ENCODE data around the gene ARHGAP33.
"Not testable (repeated sequence)": the region's sequence is repeated elsewhere in the genome, so short reads cannot be mapped to it uniquely, and the experiment has no call there.

The ARHGAP33 gene

DNA sequence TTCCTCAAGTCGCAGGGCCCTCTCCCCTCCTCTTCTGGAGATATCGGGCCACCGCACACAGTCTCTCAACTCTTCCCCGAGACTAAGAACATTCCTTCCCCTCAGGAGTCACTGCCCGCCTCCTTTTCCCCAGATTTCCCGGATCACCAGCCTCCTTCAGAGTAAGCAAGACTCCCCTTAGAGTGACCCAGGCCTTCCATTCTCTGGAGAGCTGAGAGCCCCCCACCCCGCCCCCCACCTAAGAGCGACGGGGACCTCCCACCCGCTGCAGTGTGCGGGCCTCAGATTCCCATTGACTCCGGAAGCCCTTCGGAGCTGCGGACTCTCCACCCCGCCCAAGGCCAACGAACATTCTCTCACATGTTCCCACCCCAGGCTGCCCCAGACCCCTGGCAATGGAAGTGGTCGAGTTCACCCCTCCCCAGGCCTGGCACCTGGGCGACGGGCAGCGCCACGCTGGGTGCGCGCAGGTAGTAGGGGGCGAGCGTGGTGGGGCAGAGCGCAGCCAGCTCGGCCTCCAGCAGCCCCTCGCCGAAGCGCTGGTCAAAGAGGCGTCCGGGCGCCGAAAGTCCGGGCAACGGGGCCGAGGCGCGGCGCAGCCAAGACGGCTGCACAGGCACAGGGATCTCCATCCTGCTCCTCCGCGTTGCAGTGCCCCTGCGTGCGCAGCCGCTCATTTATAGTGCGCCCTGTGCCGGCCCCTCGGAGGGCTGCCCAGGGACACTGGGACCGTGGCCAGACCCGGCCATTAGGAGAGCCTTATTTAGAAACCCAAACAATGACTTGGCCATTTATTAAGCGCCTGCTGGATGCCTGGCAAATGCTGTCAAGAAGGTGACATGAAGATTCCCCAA lies 18.8 kb upstream of the ARHGAP33 start, which contains the start of gene HSPB6:
TSS of gene HSPB6 (minus strand) at position 653 of the 854 bp plus-strand sequence. CDS start at position 632, 21 bp downstream.
- no peak for DNase-seq

DNA sequence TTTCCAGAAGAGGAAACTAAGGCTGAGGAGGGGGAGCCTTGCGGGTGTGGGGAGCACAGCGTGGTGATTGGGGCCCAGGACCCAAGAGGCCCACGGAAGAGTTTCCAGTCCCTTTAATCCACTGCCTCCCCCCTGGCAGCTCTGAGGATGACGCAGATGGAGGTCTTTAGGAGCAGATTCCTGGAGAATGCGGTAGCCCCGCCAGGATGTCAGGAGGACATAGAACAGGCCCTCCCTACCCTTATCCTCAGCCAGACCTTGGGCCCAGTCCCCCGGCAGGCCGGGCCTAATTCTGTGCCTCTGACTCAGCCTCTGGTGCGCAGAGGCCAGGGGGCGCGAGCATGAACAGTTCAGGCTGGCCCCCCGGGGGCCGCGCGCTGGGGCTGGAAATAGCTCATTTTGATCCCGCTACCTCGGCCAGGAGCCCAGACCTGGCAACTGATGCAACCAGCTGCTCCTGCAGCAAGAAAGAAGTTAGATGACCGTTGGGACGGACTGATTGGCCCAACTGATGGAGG lies 18.1 kb upstream of the ARHGAP33 start:
- peak in 1 of 2 experiments; percentile 37 for DNase-seq

DNA sequence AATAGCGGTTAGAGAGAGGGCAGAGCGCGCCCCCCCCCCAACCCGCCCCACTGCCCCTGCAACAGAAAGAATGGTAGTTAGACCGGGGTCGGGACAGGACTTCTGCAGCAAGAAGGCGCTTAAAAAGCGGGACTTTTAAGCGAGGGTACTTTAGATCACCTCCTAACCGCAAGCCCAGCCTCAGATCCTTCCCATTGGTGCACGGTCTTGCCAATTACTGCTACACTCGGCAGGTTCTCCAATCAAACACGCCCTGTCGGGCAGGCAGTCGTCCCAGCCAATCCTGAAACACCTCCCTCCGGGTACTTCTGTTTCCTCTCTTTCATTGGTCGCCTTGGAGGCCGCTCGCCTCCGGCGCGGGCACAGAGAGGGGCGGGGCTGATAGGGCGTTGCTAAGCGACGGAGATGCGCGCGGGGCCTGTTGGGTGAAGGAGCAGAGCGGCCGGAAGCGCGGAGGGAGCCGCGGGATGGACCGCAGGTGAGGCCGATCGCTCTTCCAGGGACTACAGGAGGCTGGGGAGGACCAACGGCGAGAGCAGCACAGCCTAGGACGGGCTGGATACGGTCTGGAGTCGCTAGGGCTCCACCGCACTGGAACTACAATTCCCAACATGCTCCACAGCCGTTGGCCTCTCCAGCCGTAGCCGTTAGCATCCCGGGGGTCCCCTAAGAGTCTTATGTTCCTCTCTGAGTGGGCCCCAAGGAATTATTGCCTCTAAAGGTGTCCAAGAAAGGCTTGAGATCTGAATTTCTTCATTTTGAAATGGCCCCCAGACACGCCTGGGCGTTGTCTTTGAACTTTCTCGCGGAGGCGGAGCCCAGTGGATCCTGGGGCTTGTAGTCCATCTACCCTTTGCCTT lies 17.4 kb upstream of the ARHGAP33 start, which contains the start of gene PROSER3:
TSS of gene PROSER3 (plus strand) at position 428 of the 860 bp plus-strand sequence. CDS start at position 468, 40 bp downstream.
- DNase-seq, result peak; percentile 99

DNA sequence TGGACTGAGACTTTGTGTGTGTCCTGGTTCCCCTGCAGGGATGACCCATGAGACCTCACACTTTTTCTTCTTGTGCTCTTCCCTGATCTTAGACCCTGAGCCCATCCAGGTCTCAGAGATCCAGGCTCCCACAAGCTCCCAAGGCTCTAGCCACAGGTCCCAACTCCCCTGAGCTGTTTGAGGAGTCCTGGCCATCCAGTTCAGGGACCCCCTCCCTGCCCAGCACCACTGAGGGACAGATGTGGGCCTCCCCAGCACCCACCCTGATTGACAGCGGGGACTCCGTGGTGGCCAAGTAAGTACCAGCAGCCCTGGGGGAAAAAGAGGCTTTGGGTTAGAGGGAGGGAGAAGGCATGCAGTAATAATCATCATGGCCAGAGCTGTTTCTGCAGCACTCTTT lies 15.7 kb upstream of the ARHGAP33 start:
- DNase-seq, result no peak

DNA sequence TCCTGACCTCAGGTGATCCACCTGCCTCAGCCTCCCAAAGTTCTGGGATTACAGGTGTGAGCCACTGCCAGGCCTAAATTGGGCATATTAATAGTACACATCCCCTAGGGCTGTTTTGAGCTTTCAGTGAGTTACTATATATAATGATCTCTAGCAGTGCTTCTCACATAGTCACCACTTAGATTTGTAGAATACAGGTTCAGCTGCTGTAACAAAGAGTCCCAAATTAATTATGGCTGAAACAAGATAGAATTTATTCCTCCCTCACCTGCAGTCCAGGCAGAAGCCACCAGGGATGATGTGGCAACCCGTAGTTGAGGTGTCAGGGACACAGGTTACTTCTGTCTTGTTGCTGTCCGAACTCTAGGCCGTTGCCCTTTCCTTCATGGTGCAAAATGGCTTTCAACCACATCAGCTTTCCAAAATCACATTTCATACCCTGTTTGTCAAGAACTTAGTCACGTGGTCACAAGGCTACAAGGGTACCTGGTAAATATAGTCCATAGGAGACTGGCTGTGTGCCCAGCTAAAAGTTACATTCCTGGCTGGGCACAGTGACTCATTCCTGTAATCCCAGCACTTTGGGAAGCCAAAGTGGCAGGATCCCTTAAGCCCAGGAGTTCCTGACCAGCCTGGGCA lies 14.5 kb upstream of the ARHGAP33 start:
- DNase-seq, result no peak

DNA sequence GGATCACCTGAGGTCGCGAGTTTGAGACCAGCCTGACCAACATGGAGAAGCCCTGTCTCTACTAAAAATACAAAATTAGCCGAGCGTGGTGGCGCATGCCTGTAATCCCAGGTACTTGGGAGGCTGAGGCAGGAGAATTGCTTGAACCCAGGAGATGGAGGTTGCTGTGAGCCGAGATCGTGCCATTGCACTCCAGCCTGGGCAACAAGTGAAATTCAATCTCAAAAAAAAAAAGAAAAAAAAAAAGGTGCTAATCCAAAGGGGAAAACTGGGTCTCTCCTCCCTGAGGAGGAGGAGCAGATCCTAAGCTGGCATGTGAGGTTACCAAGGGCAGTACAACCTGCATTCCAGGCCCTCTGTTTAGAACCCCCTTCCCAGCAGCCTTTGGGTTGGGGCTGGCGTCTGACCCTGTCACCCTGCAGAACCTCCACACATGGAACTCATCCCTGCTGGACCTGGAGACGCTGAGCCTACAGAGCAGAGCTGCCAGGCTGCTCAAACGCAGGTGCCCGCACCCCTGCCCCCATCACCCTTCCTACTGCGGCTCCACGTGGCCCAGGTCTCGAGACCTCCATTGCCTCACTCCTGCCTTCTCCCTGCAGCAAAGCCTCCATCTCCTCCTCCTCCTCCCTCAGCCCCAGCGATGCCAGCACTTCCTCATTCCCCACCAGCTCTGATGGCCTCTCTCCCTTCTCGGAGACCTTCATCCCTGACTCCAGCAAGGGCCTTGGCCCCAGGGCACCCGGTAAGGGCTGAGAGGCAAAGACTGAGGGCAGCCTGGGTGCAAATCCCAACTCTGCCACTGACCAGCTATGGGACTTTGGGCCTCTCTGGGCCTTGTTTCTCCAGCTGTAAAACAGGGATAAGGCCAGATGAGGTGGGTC lies 10.7 kb upstream of the ARHGAP33 start:
- peak in 1 of 2 experiments; percentile 4 for DNase-seq

DNA sequence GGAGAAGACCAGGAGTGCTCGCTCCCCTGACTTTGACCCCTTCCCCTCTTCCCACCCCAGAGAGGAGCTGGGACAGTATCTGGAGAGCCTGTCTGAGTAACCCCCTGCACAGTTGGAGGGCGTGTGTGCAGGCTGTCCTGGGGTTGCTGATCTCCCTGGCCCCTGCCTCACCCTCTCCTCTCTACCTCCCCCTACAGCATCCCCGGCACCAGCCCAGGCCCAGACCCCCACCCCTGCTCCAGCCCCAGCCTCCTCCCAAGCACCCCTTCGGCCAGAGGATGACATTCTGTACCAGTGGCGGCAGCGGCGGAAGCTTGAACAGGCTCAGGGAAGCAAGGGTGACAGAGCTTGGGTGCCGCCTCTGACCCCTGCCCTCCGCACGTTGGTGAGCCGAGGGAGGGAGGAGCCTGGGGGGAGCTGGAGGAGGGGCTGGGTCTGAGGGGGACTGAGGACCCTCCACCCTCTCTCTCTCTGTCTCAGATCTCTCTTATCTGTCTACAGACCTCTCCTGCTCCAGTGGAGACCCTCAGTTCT lies 8.7 kb upstream of the ARHGAP33 start:
- DNase-seq, result no peak

DNA sequence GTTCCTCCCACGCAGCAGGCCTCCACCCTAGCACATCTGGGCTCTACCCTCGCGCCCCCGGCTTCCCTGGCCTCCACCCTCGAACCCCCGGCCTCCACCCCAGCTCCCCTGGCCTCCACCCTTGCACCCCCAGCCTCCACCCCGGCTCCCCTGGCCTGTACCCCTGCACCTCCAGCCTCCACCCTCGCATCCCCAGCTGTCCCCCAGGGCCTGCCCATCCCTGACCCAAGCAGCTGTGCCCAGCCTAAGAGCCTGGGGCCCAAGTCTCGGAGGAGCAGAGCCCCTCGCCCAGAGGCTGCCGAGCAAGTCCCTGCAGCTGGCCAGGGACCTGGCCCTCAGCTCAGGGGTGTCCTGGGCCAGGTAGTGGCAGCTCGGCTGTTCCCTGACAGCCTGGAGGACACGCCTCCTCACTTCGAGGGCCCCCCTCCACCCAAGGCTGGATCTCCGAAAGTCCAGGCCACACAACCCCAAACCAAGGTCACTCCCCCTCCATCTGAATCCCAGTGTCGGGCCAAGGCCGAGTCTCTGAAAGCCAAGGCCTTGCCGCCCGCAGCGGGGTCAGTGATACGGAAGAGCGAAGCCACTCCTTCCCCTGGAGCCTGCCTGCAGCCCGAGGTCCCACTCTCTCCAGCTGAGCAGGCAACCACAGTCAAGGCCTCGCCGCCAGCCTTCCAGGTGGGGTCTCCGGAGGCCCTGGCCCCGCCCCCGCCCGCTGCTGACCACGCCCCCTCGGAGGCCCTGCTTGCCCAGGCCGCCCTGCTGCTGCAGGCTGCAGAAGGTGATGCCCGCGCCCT lies 7.9 kb upstream of the ARHGAP33 start:
- DNase-seq, result no peak

DNA sequence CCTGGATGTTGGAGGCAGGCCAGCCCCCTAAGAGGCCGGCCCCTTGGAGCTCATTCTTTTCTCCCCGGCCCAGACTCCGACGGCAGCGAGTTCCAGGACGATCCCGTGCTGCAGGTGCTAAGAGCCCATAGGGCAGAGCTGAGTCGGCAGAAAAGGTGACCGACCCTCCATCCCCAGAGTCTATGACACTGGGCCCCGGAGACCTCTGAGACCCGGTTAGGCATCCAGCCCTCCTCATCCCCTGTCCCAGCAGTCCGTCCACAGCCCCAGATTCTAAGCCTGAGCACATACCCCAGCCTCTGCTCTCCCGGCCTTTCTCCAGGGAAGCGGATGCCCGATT lies 7.3 kb upstream of the ARHGAP33 start:
- DNase-seq, result no peak

DNA sequence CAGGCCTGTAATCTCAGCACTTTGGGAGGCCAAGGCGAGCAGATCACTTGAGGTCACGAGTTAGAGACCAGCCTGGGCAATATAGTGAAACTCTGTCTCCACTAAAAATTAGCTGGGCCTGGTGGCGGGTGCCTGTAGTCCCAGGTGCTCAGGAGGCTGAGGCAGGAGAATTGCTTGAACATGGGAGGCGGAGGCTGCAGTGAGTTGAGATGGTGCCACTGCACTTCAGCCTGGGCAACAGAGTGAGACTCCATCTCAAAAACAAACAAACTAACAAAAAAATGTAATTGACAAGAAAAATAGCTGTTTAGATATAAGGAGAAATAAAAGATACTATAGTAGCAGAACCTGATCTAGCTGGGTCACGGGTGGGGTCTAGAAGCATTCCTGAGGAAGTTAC lies 3.0 kb upstream of the ARHGAP33 start:
- not testable (repeated sequence) for DNase-seq

DNA sequence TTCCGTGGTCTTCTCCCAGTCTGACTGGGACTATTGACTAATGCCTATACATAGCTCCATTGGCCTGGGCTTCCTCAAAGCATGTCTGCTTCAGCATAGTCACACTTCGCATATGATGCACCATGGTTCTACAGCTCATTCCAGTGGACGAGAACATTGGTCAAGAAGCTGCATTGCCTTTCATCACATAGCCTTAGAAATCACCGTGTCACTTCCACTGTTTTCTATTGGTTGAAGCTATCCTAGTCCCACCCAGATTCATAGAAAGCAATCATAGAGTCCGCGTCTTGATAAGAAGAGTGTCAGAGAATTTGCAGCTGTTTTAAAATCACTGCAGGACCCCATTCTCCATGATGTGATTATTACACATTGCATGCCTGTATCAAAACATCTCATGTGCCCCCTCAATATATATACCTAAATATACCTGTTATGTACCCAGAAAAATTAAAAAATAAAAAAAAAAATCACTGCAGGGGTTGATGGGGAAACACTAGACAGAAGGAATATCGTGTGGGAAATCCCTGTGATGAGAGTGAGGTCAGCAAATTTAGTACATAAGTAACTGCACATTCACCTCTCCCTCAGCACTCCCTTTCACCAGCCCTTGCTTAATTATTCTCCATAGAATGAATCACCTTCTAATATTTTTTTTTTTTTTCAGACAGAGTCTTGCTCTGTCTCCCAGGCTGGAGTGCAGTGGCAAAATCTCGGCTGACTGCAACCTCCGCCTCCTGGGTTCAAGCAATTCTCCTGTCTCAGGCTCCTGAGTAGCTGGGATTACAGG lies 2.2 kb upstream of the ARHGAP33 start:
- DNase-seq, result no peak

DNA sequence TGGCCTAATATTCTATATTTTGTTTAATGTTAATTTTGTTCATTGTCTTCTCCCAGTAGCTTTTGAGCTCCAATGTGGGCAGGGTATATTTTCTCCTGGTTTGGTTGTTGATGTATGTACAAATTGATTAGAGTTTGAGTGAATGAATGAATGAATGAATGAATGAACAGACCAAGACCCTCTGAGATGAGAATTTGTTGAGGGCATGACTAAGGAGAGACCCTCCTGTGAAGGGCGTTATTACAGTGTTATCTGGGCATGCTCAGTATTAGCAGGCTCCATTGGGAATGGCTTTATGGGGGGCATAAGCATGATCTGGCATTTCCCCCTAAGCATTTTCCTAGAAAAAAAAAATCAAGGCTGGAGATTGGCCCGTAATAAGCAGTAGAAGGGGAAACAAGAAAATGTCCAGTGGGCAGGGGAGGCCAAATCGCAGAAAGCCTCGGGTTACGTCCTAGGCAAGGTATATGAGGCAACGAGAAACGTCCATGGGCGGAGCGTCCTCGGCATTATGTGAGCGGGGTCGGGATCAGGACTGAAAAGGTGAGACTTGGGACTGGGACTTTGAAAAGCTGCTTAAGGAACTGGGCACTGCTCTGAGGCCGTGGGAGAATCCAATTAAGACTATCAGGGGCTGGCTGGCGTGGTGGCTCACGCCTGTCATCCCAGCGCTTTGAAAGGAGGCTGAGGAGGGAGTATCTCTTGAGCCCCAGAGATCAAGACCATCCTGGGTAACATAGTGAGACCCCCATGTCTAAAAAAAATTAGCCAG lies 904 bp upstream of the ARHGAP33 start:
- DNase-seq, result no peak

DNA sequence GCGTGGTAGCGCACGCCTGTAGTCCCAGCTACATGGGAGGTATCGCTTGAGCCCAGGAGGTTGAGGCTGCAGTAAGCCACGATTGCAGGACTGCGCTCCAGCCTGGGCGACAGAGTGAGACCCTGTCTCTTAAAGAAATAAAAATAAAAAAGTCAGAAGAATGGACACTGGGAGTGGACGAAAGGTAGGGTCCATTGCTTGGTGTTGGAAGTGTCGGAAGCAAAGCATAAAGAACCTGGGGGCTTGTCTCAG lies 392 bp upstream of the ARHGAP33 start:
- DNase-seq, result no peak

DNA sequence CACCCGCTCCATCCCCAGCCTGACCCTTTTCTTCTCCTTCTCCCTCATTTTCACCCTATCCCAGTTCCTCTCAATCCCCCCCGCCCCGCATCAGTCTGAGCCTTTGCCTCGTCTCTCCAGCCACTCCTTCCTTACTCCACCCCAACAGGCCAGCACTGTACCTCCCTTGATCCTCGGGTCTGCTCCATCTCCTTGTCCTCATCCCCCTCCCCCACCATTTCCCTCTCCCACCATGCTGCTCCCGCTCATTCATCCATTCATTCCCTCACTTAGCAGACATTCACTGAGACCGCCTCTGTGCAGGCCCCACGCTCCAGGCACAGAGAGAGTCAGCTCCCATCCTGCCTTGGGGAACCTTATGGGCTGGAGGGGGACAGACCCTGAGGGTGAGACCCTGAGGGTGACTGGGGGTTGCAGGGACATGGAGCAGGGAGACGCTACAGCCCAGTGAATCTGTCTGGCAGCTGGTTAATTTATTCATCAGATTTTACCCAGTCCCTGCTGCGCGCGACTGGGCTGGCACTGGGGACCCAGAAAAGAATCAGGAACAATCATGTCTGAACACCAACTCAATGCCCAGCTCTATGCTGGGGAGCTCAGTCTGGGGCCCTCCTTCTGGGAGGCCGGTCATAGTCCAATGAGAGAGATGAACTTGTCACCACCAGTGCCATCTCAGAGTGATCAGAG lies 881 bp downstream of the ARHGAP33 start:
- DNase-seq, result no peak

DNA sequence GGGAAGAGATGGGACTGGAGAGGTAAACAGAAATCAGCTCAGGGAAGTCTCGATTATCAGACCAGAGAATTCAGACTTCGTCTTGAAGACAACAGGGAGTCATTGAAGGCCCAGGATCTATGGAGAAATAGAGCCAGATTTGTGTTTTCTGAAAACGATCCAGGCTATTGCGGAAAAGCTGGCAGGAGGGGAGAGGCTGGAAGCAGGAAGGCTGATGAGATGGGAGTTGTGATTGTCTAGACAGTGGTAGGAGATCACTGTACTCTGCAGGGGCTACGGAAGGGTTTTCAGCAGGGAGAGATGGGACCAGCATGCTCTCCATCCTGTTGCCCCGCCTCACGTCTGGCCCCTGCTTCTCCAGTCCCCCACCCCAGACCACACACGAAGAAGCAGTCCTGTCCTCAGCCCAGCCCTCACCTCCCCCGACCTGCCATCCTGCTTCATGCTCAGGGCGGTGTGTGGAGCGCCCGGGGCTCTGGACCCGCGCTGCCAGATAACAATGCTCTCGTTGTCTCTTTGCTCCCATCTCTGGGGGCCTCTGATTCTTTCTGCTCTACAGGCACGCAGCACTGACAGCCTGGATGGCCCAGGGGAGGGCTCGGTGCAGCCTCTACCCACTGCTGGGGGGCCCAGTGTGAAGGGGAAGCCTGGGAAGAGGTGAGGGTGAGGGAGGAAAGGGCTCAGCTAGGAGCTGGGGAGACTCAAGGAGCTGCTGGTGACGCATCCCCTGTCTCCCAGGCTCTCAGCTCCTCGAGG lies 1.9 kb downstream of the ARHGAP33 start:
- no peak for DNase-seq

DNA sequence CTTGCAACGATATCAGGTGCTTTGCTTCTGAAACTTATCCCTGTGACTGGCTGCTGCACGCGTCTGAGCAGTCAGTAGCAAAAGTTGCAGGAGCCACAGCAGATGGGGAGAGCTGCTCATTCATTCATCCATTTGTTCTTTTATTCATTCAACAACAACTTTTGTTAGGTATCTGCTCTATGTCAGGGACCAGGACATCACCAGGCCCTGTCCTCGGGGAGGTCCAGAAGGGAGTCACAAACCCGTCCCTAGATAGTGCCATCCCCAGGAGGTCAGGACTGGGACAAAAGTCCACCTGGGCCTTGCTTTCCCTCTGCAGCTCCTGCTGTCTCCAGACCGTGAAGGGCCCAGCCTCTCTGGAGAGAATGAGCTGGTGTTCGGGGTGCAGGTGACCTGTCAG lies 2.6 kb downstream of the ARHGAP33 start:
- DNase-seq, result no peak

DNA sequence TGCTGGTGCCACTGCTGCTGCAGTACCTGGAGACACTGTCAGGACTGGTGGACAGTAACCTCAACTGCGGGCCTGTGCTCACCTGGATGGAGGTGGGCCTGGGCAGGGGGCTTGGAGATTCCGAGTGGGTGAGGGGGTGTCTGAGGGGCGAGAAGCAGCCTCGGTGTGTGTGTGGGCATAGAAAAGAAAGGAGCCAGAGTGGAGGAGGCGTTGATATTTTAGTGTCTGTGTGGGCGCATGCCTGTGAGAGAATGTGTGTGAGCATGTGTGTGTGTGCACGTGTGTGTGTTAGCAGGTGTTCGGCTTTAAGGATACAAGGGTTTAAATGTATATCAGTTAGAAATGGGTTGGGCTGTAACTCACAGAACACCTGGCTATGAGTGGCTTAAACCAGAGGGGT lies 3.7 kb downstream of the ARHGAP33 start:
- no peak for DNase-seq

DNA sequence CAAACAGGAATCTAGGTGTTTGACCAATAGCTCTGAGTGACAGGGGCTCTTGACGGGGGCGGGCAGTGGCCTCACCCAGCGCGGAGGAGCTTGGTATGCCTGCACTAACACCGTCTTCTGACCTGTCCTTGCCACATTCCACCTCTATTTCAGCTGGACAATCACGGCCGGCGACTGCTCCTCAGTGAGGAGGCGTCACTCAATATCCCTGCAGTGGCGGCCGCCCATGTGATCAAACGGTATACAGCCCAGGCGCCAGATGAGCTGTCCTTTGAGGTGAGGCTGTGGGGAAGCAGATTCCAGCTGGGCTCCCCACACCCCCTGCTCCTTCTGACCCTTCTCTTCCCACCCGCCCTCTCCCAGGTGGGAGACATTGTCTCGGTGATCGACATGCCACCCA lies 4.7 kb downstream of the ARHGAP33 start:
- DNase-seq, result no peak

Data from Kasumi-1 (cell line).